Liver (tissue), 9 donors: Measurements from ENCODE around the gene OTX2. TPM values are rescaled to one million over a fixed set of nuclear protein-coding genes. Genes with fewer than 3 reads are reported as not detected.

ENCODE experiments used
- DNase-seq: peaks from one replicate; pipeline ENCODE4 v3.0.0-alpha.2; 2017; ENCODE audit warnings: low spot score
- H3K27ac ChIP-seq, 2 donors: one replicate each; pipeline ENCODE4 v1.7.0; 2013; ENCODE audit warnings: inconsistent platforms in 2 of 2, low read length in 2 of 2, control low read depth in 1 of 2, low read depth in 1 of 2, mild to moderate bottlenecking in 1 of 2
- H3K27me3 ChIP-seq, 4 donors: one replicate each; pipeline versions ENCODE4 v1.6.1 to v1.7.0; 2013; ENCODE audit warnings: low read length in 3 of 4, inconsistent platforms in 1 of 4, mild to moderate bottlenecking in 1 of 4, moderate library complexity in 1 of 4; ENCODE audit not compliant: control insufficient read depth in 4 of 4, insufficient read depth in 4 of 4
- H3K36me3 ChIP-seq, 4 donors: one replicate each; pipeline versions ENCODE4 v1.6.1 to v1.7.0; 2013; ENCODE audit warnings: low read length in 3 of 4, mild to moderate bottlenecking in 3 of 4, low read depth in 1 of 4, moderate library complexity in 1 of 4; ENCODE audit not compliant: control insufficient read depth in 4 of 4, insufficient read depth in 3 of 4
- H3K4me1 ChIP-seq, 4 donors: one replicate each; pipeline versions ENCODE4 v1.6.1 to v1.7.0; 2013; ENCODE audit warnings: low read length in 3 of 4, mild to moderate bottlenecking in 3 of 4, moderate library complexity in 1 of 4; ENCODE audit not compliant: control insufficient read depth in 4 of 4, insufficient read depth in 4 of 4
- H3K4me3 ChIP-seq, 3 donors: one replicate each; pipeline versions ENCODE4 v1.6.1 to v1.7.0; 2013; ENCODE audit warnings: low read length in 3 of 3, control low read depth in 1 of 3, low read depth in 1 of 3, mild to moderate bottlenecking in 1 of 3
- H3K9ac ChIP-seq, 2 donors: one replicate each; pipeline ENCODE4 v1.7.0; 2013; ENCODE audit warnings: low read length in 2 of 2, mild to moderate bottlenecking in 2 of 2, moderate library complexity in 2 of 2, control low read depth in 1 of 2, low read depth in 1 of 2
- H3K9me3 ChIP-seq, 4 donors: one replicate each; pipeline versions ENCODE4 v1.6.1 to v1.7.0; 2013; ENCODE audit warnings: low read length in 3 of 4; ENCODE audit not compliant: control insufficient read depth in 4 of 4
- ATF3 ChIP-seq: IDR thresholded peaks from 2 replicates; pipeline ENCODE4 v1.6.1; 2016; ENCODE audit warnings: antibody characterized with exemption
- CTCF ChIP-seq: fragments of 150-350 bp; IDR thresholded peaks from 2 replicates; pipeline ENCODE4 v1.5.1; 2017; ENCODE audit warnings: improper control_type of control experiment, low read depth, low read length; ENCODE audit not compliant: missing input control
- EGR1 ChIP-seq, 2 donors: IDR thresholded peaks; 2 replicates each; pipeline ENCODE4 v1.6.1; 2016 to 2018; ENCODE audit warnings: antibody characterized with exemption in 2 of 2, low read depth in 2 of 2
- FOXA1 ChIP-seq: IDR thresholded peaks from 2 replicates; pipeline ENCODE4 v1.6.1; 2016; ENCODE audit warnings: antibody characterized with exemption
- FOXA2 ChIP-seq: IDR thresholded peaks from 2 replicates; pipeline ENCODE4 v1.6.1; 2016; ENCODE audit warnings: antibody characterized with exemption
- GABPA ChIP-seq, 2 donors: IDR thresholded peaks in 1 of 2; conservative IDR thresholded peaks in 1 of 2; 2 replicates each; pipeline ENCODE4 v1.6.1; 2016; ENCODE audit warnings: antibody characterized with exemption in 2 of 2, mild to moderate bottlenecking in 1 of 2, moderate library complexity in 1 of 2
- HNF4A ChIP-seq, 2 donors: conservative IDR thresholded peaks; 2 replicates each; pipeline ENCODE4 v1.6.1; 2016; ENCODE audit warnings: antibody characterized with exemption in 2 of 2, mild to moderate bottlenecking in 2 of 2
- HNF4G ChIP-seq: IDR thresholded peaks from 2 replicates; pipeline ENCODE4 v1.6.1; 2016; ENCODE audit warnings: antibody characterized with exemption
- JUND ChIP-seq, 2 donors: IDR thresholded peaks; 2 replicates each; pipeline ENCODE4 v1.6.1; 2016; ENCODE audit warnings: antibody characterized with exemption in 2 of 2
- MAX ChIP-seq: IDR thresholded peaks from 2 replicates; pipeline ENCODE4 v1.6.1; 2016; ENCODE audit warnings: antibody characterized with exemption
- NR2F2 ChIP-seq: IDR thresholded peaks from 2 replicates; pipeline ENCODE4 v1.6.1; 2016; ENCODE audit warnings: antibody characterized with exemption
- RAD21 ChIP-seq, 2 donors: IDR thresholded peaks; 2 replicates each; pipeline ENCODE4 v1.6.1; 2016; ENCODE audit warnings: antibody characterized with exemption in 2 of 2, mild to moderate bottlenecking in 2 of 2
- REST ChIP-seq: IDR thresholded peaks from 2 replicates; pipeline ENCODE4 v1.6.1; 2016; ENCODE audit warnings: antibody characterized with exemption, mild to moderate bottlenecking
- RXRA ChIP-seq, 2 donors: IDR thresholded peaks; 2 replicates each; pipeline ENCODE4 v1.6.1; 2017 to 2018; ENCODE audit warnings: antibody characterized with exemption in 2 of 2, mild to moderate bottlenecking in 1 of 2
- SP1 ChIP-seq: IDR thresholded peaks from 2 replicates; pipeline ENCODE4 v1.6.1; 2018; ENCODE audit warnings: antibody characterized with exemption, mild to moderate bottlenecking
- TAF1 ChIP-seq: conservative IDR thresholded peaks from 2 replicates; pipeline ENCODE4 v1.6.1; 2016; ENCODE audit warnings: antibody characterized with exemption, mild to moderate bottlenecking
- YY1 ChIP-seq: IDR thresholded peaks from 2 replicates; pipeline ENCODE4 v1.6.1; 2016; ENCODE audit warnings: antibody characterized with exemption, mild to moderate bottlenecking
- ZBTB33 ChIP-seq: IDR thresholded peaks from 2 replicates; pipeline ENCODE4 v1.6.1; 2016; ENCODE audit warnings: antibody characterized with exemption
- whole genome bisulfite sequencing: extraction: QIAGEN DNeasy Blood & Tissue Kit; methylation state at CpG from one replicate; pipeline ENCODE4 v1.1.7; 2013; 5-methylcytosine and 5-hydroxymethylcytosine counted together
- polyA plus RNA-seq, 2 donors: library from polyadenylated mRNA; stranded (reverse) in 1 of 2; unstranded in 1 of 2; fragments of 200-250 nt in 1 of 2; fragments of >200 nt in 1 of 2; fragmentation: Nextera tagmentation in 1 of 2; extraction: Ambion mirVana in 1 of 2; gene quantifications; one replicate each; pipeline versions ENCODE4 v1.2.1 to v1.2.3, GENCODE V29; 2013 to 2015
- total RNA-seq, 2 donors: library from RNA; depleted of rRNA; stranded (reverse); fragments of >200 nt; gene quantifications; one replicate each; pipeline ENCODE4 v1.2.3, GENCODE V29; 2014
- donor health status: healthy.
- donor health status: healthy.
- donor health status: healthy.
- donor health status: healthy.
- donor health status: healthy.

The OTX2 gene
- total and polyA plus RNA-seq, 4 donors: not detected

- TF ChIP-seq SP1: no peak
- TF ChIP-seq FOXA2: no peak
- no peak for TF ChIP-seq REST
- no peak for TF ChIP-seq RAD21 (IDR thresholded peaks at IDR 0.05)
- TF ChIP-seq CTCF: no peak
- TF ChIP-seq JUND (IDR thresholded peaks at IDR 0.05): no peak
- TF ChIP-seq TAF1: no peak
- TF ChIP-seq NR2F2: no peak
- TF ChIP-seq GABPA (IDR thresholded peaks at IDR 0.05 in 1 of 2, conservative IDR thresholded peaks at IDR 0.05 in 1 of 2): no peak
- no peak for TF ChIP-seq HNF4G
- TF ChIP-seq MAX: no peak
- TF ChIP-seq RXRA (IDR thresholded peaks at IDR 0.05): no peak
- TF ChIP-seq FOXA1: no peak
- TF ChIP-seq EGR1 (IDR thresholded peaks at IDR 0.05; ENCODE audit: low read depth in 2 of 2): no peak
- TF ChIP-seq HNF4A (conservative IDR thresholded peaks at IDR 0.05): no peak
- TF ChIP-seq YY1: no peak
- no peak for TF ChIP-seq ZBTB33
- no peak for TF ChIP-seq ATF3
- peaks cover 0 to 6% (median 1%) of the 10 kb centered on the region in 4 donors for H3K9me3 ChIP-seq
- DNase-seq: no peak
- peaks cover 11 to 45% (median 27%) of the 10 kb centered on the region in 4 donors for H3K27me3 ChIP-seq
- H3K4me1 ChIP-seq: peaks cover 0 to 14% (median 7%) of the 10 kb centered on the region in 4 donors
- 8% methylated on average over 9 of the region's 9 CpGs for WGBS
- no peak overlapping the region for H3K9ac ChIP-seq
- no peak overlapping the region for H3K27ac ChIP-seq
- H3K4me3 ChIP-seq: no peak overlapping the region
- H3K36me3 ChIP-seq: no peaks in the 10 kb centered on the region
Measured at GRCh38 chr14:56805992-56806727, 4.1 kb downstream of the OTX2 start.
